Sigmoid colon (tissue), 7 donors: ENCODE results near the gene PCDHB13. TPM values are rescaled to one million over a fixed set of nuclear protein-coding genes. Genes with fewer than 3 reads are reported as not detected.
A peak's percentile ranks its signal among the peaks of the same experiment; 100 is the strongest.
"Not testable (repeated sequence)": the region's sequence is repeated elsewhere in the genome, so short reads cannot be mapped to it uniquely, and the experiment has no call there.

Experiments
- DNase-seq: peaks from one replicate; pipeline ENCODE4 v3.0.0-alpha.2; 2019
- H3K27ac ChIP-seq, 4 donors: fragments of 200-600 bp; sonication (generic); one replicate each; pipeline ENCODE4 v1.5.1; 2016 to 2019; ENCODE audit warnings: mild to moderate bottlenecking in 1 of 4
- H3K27me3 ChIP-seq, 3 donors: fragments of 200-600 bp; sonication (generic); one replicate each; pipeline ENCODE4 v1.5.1; 2019; ENCODE audit warnings: mild to moderate bottlenecking in 1 of 3
- H3K36me3 ChIP-seq, 4 donors: fragments of 200-600 bp; sonication (generic); one replicate each; pipeline ENCODE4 v1.5.1; 2016 to 2019
- H3K4me1 ChIP-seq, 4 donors: fragments of 200-600 bp; sonication (generic); one replicate each; pipeline ENCODE4 v1.5.1; 2017 to 2019
- H3K4me3 ChIP-seq, 4 donors: fragments of 200-600 bp; sonication (generic); one replicate each; pipeline ENCODE4 v1.5.1; 2017 to 2019; ENCODE audit warnings: mild to moderate bottlenecking in 2 of 4, moderate library complexity in 1 of 4
- H3K9me3 ChIP-seq, 4 donors: fragments of 200-600 bp in 3 of 4; sonication (generic) in 3 of 4; one replicate each; pipeline versions ENCODE4 v1.5.1 to v1.6.1; 2013 to 2019
- EP300 ChIP-seq, 4 donors: sonication (generic); formaldehyde crosslinking; IDR thresholded peaks; one replicate each; pipeline ENCODE4 v1.6.1; 2017; ENCODE audit warnings: antibody characterized with exemption in 4 of 4
- POLR2A ChIP-seq, 2 donors: fragments of 450-650 bp; IDR thresholded peaks; one replicate each; pipeline ENCODE4 v1.6.1; 2016; ENCODE audit warnings: antibody characterized with exemption in 2 of 2, mild to moderate bottlenecking in 2 of 2, moderate library complexity in 2 of 2
- POLR2AphosphoS5 ChIP-seq, 4 donors: sonication (generic); formaldehyde crosslinking; IDR thresholded peaks; one replicate each; pipeline ENCODE4 v1.6.1; 2017; ENCODE audit warnings: antibody characterized with exemption in 4 of 4
- WGBS, 2 donors: extraction: QIAGEN DNeasy Blood & Tissue Kit; methylation state at CpG; one replicate each; pipeline ENCODE4 v1.1.7; 2013; 5-methylcytosine and 5-hydroxymethylcytosine counted together
- intact Hi-C: fragments of 100-400 bp; cut with DNase I; formaldehyde crosslinking; loops from one replicate; pipeline ENCODE4 v1.15.1; 2023
- polyA plus RNA-seq, 3 donors: library from polyadenylated mRNA; stranded (reverse); fragments of 200-250 nt; gene quantifications; one replicate each; pipeline ENCODE4 v1.2.3, GENCODE V29; 2013
- total RNA-seq, 4 donors: library from RNA; depleted of rRNA; stranded (reverse); fragments of >200 nt; gene quantifications; one replicate each; pipeline ENCODE4 v1.1.0, GENCODE V29; 2016
- TF ChIP-seq, protein P1 (sequence below), 4 experiments: fragments of 450-650 bp in 3 of 4; fragments of 200-600 bp in 1 of 4; IDR thresholded peaks; one replicate each; pipeline ENCODE4 v1.5.1; 2016 to 2019; ENCODE audit warnings: antibody characterized with exemption in 4 of 4, mild to moderate bottlenecking in 3 of 4, moderate library complexity in 2 of 4
- donor health status: healthy with polysubstance abuse.
- donor health status: Bipolar disorder and iron deficiency.
- donor health status: healthy.

PCDHB13 gene
- total and polyA plus RNA-seq, 7 donors = 0.23 to 7.8 (median 4.5) TPM; not detected in 1

DNA sequence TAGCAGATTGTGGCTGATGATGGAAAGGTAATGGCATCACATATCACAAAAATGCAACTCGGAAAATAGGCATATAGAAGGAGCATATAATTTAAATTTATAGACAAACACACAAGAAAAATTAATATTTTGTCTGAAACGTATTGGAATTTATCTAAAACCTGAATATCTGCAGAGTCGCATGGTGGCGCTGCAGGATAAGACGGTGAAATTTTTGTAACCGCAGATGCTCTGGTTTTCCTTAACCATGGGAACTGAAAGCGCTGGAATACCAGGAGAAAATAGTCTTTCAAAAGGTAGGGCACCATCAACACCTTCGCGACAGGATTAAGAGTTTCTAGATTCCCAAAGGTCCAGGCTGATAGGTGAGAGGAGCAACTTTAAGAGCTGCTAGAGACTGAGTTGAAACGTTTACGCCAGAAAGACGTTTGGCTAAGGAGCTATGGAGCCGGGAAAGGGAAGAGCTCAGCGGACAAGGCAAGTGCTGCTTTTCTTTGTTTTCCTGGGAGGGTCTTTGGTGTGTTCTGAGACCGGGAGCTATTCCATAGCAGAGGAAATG is 20.5 kb downstream of the PCDHB13 start:
- H3K4me3 ChIP-seq = peak overlapping the region in 3 of 4 donors; percentile 6 to 28 (median 22)
- peaks cover 22 to 75% (median 50%) of the 10 kb centered on the region in 4 donors for H3K9me3 ChIP-seq
- no peaks in the 10 kb centered on the region for H3K36me3 ChIP-seq
- H3K4me1 ChIP-seq = no peaks in the 10 kb centered on the region
- WGBS, 2 donors = 9 to 30% methylated on average over 15 of the region's 15 CpGs
- DNase-seq = no peak
- no peak overlapping the region for H3K27ac ChIP-seq
- intact Hi-C loops = no loop called here
- H3K27me3 ChIP-seq = peaks cover 0 to 4% (median 0%) of the 10 kb centered on the region in 3 donors
- TF ChIP-seq EP300 (IDR thresholded peaks at IDR 0.05) (no peak), POLR2AphosphoS5 (IDR thresholded peaks at IDR 0.05) (no peak), POLR2A (IDR thresholded peaks at IDR 0.05) (no peak)
- TF ChIP-seq, protein P1, sequence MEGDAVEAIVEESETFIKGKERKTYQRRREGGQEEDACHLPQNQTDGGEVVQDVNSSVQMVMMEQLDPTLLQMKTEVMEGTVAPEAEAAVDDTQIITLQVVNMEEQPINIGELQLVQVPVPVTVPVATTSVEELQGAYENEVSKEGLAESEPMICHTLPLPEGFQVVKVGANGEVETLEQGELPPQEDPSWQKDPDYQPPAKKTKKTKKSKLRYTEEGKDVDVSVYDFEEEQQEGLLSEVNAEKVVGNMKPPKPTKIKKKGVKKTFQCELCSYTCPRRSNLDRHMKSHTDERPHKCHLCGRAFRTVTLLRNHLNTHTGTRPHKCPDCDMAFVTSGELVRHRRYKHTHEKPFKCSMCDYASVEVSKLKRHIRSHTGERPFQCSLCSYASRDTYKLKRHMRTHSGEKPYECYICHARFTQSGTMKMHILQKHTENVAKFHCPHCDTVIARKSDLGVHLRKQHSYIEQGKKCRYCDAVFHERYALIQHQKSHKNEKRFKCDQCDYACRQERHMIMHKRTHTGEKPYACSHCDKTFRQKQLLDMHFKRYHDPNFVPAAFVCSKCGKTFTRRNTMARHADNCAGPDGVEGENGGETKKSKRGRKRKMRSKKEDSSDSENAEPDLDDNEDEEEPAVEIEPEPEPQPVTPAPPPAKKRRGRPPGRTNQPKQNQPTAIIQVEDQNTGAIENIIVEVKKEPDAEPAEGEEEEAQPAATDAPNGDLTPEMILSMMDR (IDR thresholded peaks at IDR 0.05) = no peak

DNA sequence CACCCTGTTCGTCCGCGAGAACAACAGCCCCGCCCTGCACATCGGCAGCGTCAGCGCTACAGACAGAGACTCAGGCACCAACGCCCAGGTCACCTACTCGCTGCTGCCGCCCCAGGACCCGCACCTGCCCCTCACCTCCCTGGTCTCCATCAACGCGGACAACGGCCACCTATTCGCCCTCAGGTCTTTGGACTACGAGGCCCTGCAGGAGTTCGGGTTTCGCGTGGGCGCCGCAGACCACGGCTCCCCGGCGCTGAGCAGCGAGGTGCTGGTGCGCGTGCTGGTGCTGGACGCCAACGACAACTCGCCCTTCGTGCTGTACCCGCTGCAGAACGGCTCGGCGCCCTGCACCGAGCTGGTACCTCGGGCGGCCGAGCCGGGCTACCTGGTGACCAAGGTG is 22.2 kb downstream of the PCDHB13 start:
- peaks cover 31 to 86% (median 60%) of the 10 kb centered on the region in 4 donors for H3K9me3 ChIP-seq
- DNase-seq, H3K27me3 ChIP-seq, H3K4me3 ChIP-seq, H3K4me1 ChIP-seq, H3K27ac ChIP-seq, intact Hi-C loops, H3K36me3 ChIP-seq: not testable (repeated sequence)
- 39 to 63% methylated on average over 40 of the region's 40 CpGs for WGBS, 2 donors

DNA sequence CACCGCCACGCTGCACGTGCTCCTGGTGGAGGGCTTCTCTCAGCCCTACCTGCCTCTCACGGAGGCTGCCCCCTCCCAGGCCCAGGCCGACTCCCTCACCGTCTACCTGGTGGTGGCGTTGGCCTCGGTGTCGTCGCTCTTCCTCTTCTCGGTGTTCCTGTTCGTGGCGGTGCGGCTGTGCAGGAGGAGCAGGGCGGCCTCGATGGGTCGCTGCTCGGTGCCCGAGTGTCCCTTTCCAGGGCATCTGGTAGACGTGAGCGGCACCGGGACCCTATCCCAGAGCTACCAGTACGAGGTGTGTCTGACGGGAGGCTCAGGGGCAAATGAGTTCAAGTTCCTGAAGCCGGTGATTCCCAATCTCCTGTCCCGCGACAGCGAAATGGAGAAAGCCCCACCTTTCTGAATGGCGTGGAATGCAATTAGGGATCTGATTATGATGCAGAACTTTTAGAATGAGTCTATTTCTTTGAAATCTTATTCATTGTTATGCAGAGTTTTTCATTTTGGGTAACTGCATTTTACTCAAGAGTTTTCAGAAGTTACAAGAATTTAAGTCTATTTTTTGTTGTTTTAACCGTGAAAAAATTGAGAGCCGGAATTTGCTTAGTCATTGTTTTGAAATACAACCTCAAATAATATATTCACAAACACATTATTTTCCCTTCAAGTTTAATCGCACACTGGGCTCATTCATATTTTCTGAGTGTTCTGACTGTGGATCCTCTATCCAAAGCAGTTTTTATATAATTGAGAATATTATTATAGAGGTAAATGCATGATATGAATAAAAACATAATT is 23.0 kb downstream of the PCDHB13 start:
- Histone ChIP-seq H3K9me3 (peaks cover 35 to 92% (median 60%) of the 10 kb centered on the region in 4 donors), H3K4me3 (no peak overlapping the region), H3K27me3 (peaks cover 0 to 12% (median 0%) of the 10 kb centered on the region in 3 donors), H3K27ac (no peak overlapping the region), H3K36me3 (no peaks in the 10 kb centered on the region), H3K4me1 (no peaks in the 10 kb centered on the region)
- DNase-seq = no peak
- TF ChIP-seq POLR2A (IDR thresholded peaks at IDR 0.05) = no peak
- TF ChIP-seq EP300 (IDR thresholded peaks at IDR 0.05) = no peak
- TF ChIP-seq POLR2AphosphoS5 (IDR thresholded peaks at IDR 0.05) = no peak
- TF ChIP-seq, protein P1 (IDR thresholded peaks at IDR 0.05) = no peak
- 27 to 50% methylated on average over 32 of the region's 32 CpGs for WGBS, 2 donors
- intact Hi-C loops = no loop called here

DNA sequence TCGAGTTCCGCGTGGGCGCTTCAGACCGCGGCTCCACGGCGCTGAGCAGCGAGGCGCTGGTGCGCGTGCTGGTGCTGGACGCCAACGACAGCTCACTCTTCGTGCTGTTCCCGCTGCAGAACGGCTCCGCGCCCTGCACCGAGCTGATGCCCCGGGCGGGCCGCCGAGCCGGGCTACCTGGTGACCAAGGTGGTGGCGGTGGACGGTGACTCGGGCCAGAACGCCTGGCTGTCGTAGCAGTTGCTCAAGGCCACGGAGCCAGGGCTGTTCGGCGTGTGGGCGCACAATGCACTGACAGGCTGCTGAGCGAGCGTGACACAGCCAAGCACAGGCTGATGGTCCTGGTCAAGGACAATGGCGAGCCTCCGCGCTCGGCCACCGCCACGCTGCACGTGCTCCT is 27.8 kb downstream of the PCDHB13 start:
- intact Hi-C loops = no loop called here
- peaks cover 0 to 15% (median 0%) of the 10 kb centered on the region in 3 donors for H3K27me3 ChIP-seq
- no peak overlapping the region for H3K27ac ChIP-seq
- H3K9me3 ChIP-seq = peaks cover 32 to 92% (median 65%) of the 10 kb centered on the region in 4 donors
- no peaks in the 10 kb centered on the region for H3K4me1 ChIP-seq
- no peaks in the 10 kb centered on the region for H3K36me3 ChIP-seq
- DNase-seq = no peak
- WGBS, 2 donors = 34 to 66% methylated on average over 43 of the region's 43 CpGs
- no peak overlapping the region for H3K4me3 ChIP-seq
- TF ChIP-seq EP300 (IDR thresholded peaks at IDR 0.05) = no peak

DNA sequence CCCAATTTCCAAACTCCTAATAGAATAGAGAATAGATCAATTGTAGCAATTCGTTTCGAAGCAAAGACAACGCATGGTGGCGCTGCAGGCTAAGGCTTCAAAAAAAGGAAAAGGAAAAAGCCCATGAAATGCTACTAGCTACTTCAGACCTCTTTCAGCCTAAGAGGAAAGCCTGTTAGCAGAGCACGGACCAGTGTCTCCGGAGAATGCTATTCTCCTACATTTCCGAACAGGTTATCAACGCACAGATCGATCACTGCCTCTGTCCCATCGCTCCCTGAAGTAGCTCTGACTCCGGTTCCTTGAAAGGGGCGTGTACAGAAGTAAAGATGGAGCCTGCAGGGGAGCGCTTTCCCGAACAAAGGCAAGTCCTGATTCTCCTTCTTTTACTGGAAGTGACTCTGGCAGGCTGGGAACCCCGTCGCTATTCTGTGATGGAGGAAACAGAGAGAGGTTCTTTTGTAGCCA is 31.6 kb downstream of the PCDHB13 start, which contains the start of gene PCDHB15:
Gene PCDHB15, plus strand, starts transcription at position 146 of the 468 bp plus-strand sequence. Its CDS starts 184 bp downstream, at position 330.
- WGBS, 2 donors = 14 to 33% methylated on average over 16 of the region's 16 CpGs
- intact Hi-C loops = no loop called here
- Histone ChIP-seq H3K9me3 (peaks cover 34 to 92% (median 66%) of the 10 kb centered on the region in 4 donors), H3K27ac (no peak within 1 kb of the TSS), H3K27me3 (peaks cover 0 to 9% (median 0%) of the 10 kb centered on the region in 3 donors), H3K36me3 (peaks cover 0 to 10% (median 0%) of the 10 kb centered on the region in 4 donors), H3K4me1 (no peaks in the 10 kb centered on the region), H3K4me3 (peak within 1 kb of the TSS; percentile 18 to 31 (median 25))
- no peak for DNase-seq
- TF ChIP-seq, protein P1 (IDR thresholded peaks at IDR 0.05) = no peak
- TF ChIP-seq POLR2A (IDR thresholded peaks at IDR 0.05) = no peak
- no peak for TF ChIP-seq EP300 (IDR thresholded peaks at IDR 0.05)
- TF ChIP-seq POLR2AphosphoS5 (IDR thresholded peaks at IDR 0.05) = no peak

DNA sequence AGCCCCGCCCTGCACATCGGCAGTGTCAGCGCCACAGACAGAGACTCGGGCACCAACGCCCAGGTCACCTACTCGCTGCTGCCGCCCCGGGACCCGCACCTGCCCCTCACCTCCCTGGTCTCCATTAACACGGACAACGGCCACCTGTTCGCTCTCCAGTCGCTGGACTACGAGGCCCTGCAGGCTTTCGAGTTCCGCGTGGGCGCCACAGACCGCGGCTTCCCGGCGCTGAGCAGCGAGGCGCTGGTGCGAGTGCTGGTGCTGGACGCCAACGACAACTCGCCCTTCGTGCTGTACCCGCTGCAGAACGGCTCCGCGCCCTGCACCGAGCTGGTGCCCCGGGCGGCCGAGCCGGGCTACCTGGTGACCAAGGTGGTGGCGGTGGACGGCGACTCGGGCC is 33.3 kb downstream of the PCDHB13 start:
- intact Hi-C loops, H3K27ac ChIP-seq, DNase-seq, H3K4me3 ChIP-seq, H3K36me3 ChIP-seq, H3K4me1 ChIP-seq, H3K27me3 ChIP-seq: not testable (repeated sequence)
- H3K9me3 ChIP-seq = peaks cover 43 to 92% (median 66%) of the 10 kb centered on the region in 4 donors
- 50 to 77% methylated on average over 33 to 35 of the region's 42 CpGs for WGBS, 2 donors

DNA sequence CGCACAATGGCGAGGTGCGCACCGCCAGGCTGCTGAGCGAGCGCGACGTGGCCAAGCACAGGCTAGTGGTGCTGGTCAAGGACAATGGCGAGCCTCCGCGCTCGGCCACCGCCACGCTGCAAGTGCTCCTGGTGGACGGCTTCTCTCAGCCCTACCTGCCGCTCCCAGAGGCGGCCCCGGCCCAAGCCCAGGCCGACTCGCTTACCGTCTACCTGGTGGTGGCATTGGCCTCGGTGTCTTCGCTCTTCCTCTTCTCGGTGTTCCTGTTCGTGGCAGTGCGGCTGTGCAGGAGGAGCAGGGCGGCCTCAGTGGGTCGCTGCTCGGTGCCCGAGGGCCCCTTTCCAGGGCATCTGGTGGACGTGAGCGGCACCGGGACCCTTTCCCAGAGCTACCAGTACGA is 33.7 kb downstream of the PCDHB13 start:
- DNase-seq, intact Hi-C loops, H3K36me3 ChIP-seq, H3K27ac ChIP-seq, H3K27me3 ChIP-seq, H3K4me3 ChIP-seq, H3K4me1 ChIP-seq: not testable (repeated sequence)
- 58 to 80% methylated on average over 34 of the region's 34 CpGs for WGBS, 2 donors
- H3K9me3 ChIP-seq = peaks cover 41 to 92% (median 65%) of the 10 kb centered on the region in 4 donors
